A549 (cell line): ENCODE results near the gene GMDS. TPM values are rescaled to one million over a fixed set of nuclear protein-coding genes. Genes with fewer than 3 reads are reported as not detected.

ENCODE experiments used
- ATAC-seq, 2 experiments: fragments of 200-7000 bp in 1 of 2; fragments of >200 bp in 1 of 2; cut with Nextera tagmentation in 1 of 2; cut with Tn5 transposase in 1 of 2; 3 replicates each; pipeline versions ENCODE4 v1.8.0 to v1.9.1; 2018 to 2020; ENCODE audit warnings: mild to moderate bottlenecking in 1 of 2, moderate library complexity in 1 of 2
- CTCF ChIA-PET: fragments of 300-600 bp; sonication (Branson Sonifier 250); formaldehyde crosslinking; extraction: SDS; loops from one replicate; lab custom pipeline; 2021; ENCODE audit warnings: antibody characterized with exemption, inconsistent platforms; lab: Yijun Ruan, JAX
- POLR2A ChIA-PET: fragments of 350-600 bp; formaldehyde crosslinking; extraction: SDS; loops from one replicate; lab custom pipeline; 2021; ENCODE audit warnings: antibody characterized with exemption, inconsistent platforms; lab: Yijun Ruan, JAX
- DNase-seq, 2 experiments: peaks; one replicate each; pipeline versions ENCODE4 v3.0.0 to v3.0.0-alpha.2; 2011 to 2016; ENCODE audit warnings: low read depth in 1 of 2, low spot score in 1 of 2
- FAIRE-seq: peaks from 2 replicates; lab custom pipeline; 2011; peaks lifted over from hg19 to GRCh38; lab: Jason Lieb, UNC
- H3K27ac ChIP-seq, 2 experiments: fragments of >200 bp; sonication (Bioruptor Twin); formaldehyde crosslinking; 3 replicates each; pipeline ENCODE4 v1.5.1; 2016 to 2017
- H3K4me1 ChIP-seq: fragments of >200 bp; sonication (Bioruptor Twin); formaldehyde crosslinking; 3 replicates; pipeline ENCODE4 v1.6.1; 2016
- H3K4me2 ChIP-seq: fragments of >200 bp; sonication (Bioruptor Twin); formaldehyde crosslinking; 3 replicates; pipeline ENCODE4 v1.6.1; 2016
- H3K4me3 ChIP-seq: fragments of >200 bp; sonication (Bioruptor Twin); formaldehyde crosslinking; 3 replicates; pipeline ENCODE4 v1.5.1; 2016
- H3K9me3 ChIP-seq: fragments of >200 bp; sonication (Bioruptor Twin); formaldehyde crosslinking; 3 replicates; pipeline ENCODE4 v1.6.1; 2016
- BHLHE40 ChIP-seq: IDR thresholded peaks from 2 replicates; pipeline ENCODE4 v1.6.1; 2012; ENCODE audit warnings: low read depth, low read length, inconsistent platforms
- CBX8 ChIP-seq: fragments of 200-600 bp; sonication (generic); IDR thresholded peaks from 2 replicates; pipeline ENCODE4 v1.6.1; 2016
- CEBPB ChIP-seq, 2 experiments: fragments of >200 bp in 1 of 2; sonication (Bioruptor Twin) in 1 of 2; formaldehyde crosslinking in 1 of 2; IDR thresholded peaks; 2 replicates each; pipeline ENCODE4 v1.6.1; 2012 to 2016
- CTCF ChIP-seq: fragments of >200 bp; sonication (Bioruptor Twin); formaldehyde crosslinking; IDR thresholded peaks from 3 replicates; pipeline ENCODE4 v1.5.1; 2016
- EHF ChIP-seq: fragments of 250-450 bp; sonication (Bioruptor Pico); IDR thresholded peaks from 2 replicates; pipeline ENCODE4 v1.5.0; 2020; ENCODE audit warnings: mild to moderate bottlenecking
- EHMT2 ChIP-seq: fragments of 200-600 bp; sonication (generic); IDR thresholded peaks from 2 replicates; pipeline ENCODE4 v1.6.1; 2016; ENCODE audit warnings: antibody characterized with exemption, low read depth, mild to moderate bottlenecking, moderate library complexity
- ESRRA ChIP-seq: fragments of 150-350 bp; IDR thresholded peaks from 2 replicates; pipeline ENCODE4 v1.6.1; 2014; ENCODE audit warnings: mild to moderate bottlenecking, low read length, borderline replicate concordance
- HDAC2 ChIP-seq: fragments of 200-600 bp; sonication (generic); IDR thresholded peaks from 2 replicates; pipeline ENCODE4 v1.6.1; 2016
- HEYL ChIP-seq: fragments of 250-450 bp; sonication (Bioruptor Pico); IDR thresholded peaks from 2 replicates; pipeline ENCODE4 v1.8.0; 2021; ENCODE audit warnings: mild to moderate bottlenecking, moderate library complexity
- JUNB ChIP-seq: fragments of >200 bp; sonication (Bioruptor Twin); formaldehyde crosslinking; IDR thresholded peaks from 2 replicates; pipeline ENCODE4 v1.6.1; 2016
- MAX ChIP-seq: IDR thresholded peaks from 2 replicates; pipeline ENCODE4 v1.6.1; 2012
- POLR2A ChIP-seq: IDR thresholded peaks from 2 replicates; pipeline ENCODE4 v1.6.1; 2012; ENCODE audit warnings: mild to moderate bottlenecking, low read length
- RARB ChIP-seq: fragments of 250-450 bp; sonication (Bioruptor Pico); IDR thresholded peaks from 2 replicates; pipeline ENCODE4 v1.8.0; 2021; ENCODE audit warnings: mild to moderate bottlenecking, moderate library complexity
- RCOR1 ChIP-seq: fragments of 150-350 bp; IDR thresholded peaks from 2 replicates; pipeline ENCODE4 v1.6.1; 2014; ENCODE audit warnings: antibody characterized with exemption, low read length, low read depth
- RFX5 ChIP-seq: fragments of 450-650 bp; IDR thresholded peaks from 2 replicates; pipeline ENCODE4 v1.7.1; 2014; ENCODE audit warnings: antibody characterized with exemption, mild to moderate bottlenecking, moderate library complexity
- ZC3H11A ChIP-seq: fragments of 450-650 bp; IDR thresholded peaks from 2 replicates; pipeline ENCODE4 v1.6.1; 2014; ENCODE audit warnings: antibody characterized with exemption, mild to moderate bottlenecking
- WGBS: methylation state at CpG from one replicate; pipeline ENCODE4 v1.1.6; 2017; ENCODE audit errors: missing lambda C conversion rate; 5-methylcytosine and 5-hydroxymethylcytosine counted together
- polyA plus RNA-seq, 4 experiments: library from polyadenylated mRNA; depleted of rRNA in 3 of 4; stranded (reverse); fragments of >200 nt; fragmentation: RNase III in 1 of 4; extraction: RNeasy Plus Mini Kit Qiagen cat#74134 plus additional on column Dnase treatment in 1 of 4; gene quantifications; 2 replicates in 3 of 4; 3 replicates in 1 of 4; pipeline ENCODE4 v1.2.3, GENCODE V29; 2011 to 2017
- TF ChIP-seq, protein P1 (sequence below): fragments of 250-450 bp; sonication (Bioruptor Pico); IDR thresholded peaks from 2 replicates; pipeline ENCODE4 v1.5.0; 2021; ENCODE audit warnings: mild to moderate bottlenecking, moderate library complexity, borderline replicate concordance
- TF ChIP-seq, protein P2 (sequence below): IDR thresholded peaks from 2 replicates; pipeline ENCODE4 v1.6.1; 2012; ENCODE audit warnings: low read depth, borderline replicate concordance

GMDS gene
- polyA plus RNA-seq, 2 of the 4 experiments (the other 2 are of a cell fraction): 9.9 to 12.4 TPM

- no peak for TF ChIP-seq RCOR1
- TF ChIP-seq, protein P1, sequence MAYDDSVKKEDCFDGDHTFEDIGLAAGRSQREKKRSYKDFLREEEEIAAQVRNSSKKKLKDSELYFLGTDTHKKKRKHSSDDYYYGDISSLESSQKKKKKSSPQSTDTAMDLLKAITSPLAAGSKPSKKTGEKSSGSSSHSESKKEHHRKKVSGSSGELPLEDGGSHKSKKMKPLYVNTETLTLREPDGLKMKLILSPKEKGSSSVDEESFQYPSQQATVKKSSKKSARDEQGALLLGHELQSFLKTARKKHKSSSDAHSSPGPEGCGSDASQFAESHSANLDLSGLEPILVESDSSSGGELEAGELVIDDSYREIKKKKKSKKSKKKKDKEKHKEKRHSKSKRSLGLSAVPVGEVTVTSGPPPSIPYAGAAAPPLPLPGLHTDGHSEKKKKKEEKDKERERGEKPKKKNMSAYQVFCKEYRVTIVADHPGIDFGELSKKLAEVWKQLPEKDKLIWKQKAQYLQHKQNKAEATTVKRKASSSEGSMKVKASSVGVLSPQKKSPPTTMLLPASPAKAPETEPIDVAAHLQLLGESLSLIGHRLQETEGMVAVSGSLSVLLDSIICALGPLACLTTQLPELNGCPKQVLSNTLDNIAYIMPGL (CRISPR knock-in tag): no peak
- TF ChIP-seq ZC3H11A: no peak
- no peak for TF ChIP-seq HDAC2
- TF ChIP-seq BHLHE40: no peak
- TF ChIP-seq ESRRA: no peak
- no peak for TF ChIP-seq CTCF
- TF ChIP-seq POLR2A: no peak
- TF ChIP-seq JUNB: no peak
- ATAC-seq (no peak), FAIRE-seq (no peak), DNase-seq (no peak)
- Histone ChIP-seq H3K4me3 (no peak overlapping the region), H3K9me3 (no peaks in the 10 kb centered on the region), H3K27ac (no peak overlapping the region), H3K4me1 (no peaks in the 10 kb centered on the region), H3K4me2 (no peak overlapping the region)
- CTCF ChIA-PET: no interaction called here
- POLR2A ChIA-PET: no interaction called here
- 89% methylated on average over 8 of the region's 8 CpGs for WGBS
Measured at GRCh38 chr6:2038092-2038491, 207.3 kb downstream of the GMDS start.

DNA sequence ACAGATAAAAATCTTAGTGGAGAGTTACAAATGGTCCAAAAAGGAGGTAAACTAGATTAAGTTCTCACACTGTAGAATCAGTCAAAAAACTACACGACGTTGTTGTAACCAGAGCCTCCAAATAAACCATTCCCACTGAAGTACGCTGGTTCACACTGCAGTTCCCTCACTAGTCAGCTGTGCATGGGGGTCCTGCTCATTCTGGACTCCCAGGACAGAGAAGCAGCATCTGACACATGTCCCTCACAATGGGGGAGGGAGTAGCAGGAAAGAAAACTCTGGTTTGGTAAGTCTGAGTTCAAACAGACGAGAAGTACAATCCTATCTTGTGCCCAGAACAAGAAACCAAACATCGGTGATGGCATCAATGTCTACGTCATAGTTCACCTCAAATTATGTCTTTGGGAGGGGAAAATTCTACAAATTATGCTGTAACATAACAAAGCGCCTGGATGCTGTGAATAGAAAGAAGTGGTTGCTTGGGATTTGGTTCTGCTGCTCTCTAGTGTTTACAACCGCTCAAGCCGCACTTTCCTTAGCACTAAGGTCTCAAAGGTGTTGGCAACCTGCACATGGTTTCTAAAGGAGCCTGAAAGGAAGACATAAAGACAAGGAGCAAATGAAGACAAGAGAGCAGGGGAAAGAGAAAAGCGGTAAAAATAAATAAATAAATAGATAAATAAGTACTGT lies 208.0 kb downstream of the GMDS start:
- FAIRE-seq: no peak
- TF ChIP-seq, protein P2, sequence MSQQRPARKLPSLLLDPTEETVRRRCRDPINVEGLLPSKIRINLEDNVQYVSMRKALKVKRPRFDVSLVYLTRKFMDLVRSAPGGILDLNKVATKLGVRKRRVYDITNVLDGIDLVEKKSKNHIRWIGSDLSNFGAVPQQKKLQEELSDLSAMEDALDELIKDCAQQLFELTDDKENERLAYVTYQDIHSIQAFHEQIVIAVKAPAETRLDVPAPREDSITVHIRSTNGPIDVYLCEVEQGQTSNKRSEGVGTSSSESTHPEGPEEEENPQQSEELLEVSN: no peak
- TF ChIP-seq MAX (no peak), CEBPB (IDR thresholded peaks at IDR 0.05) (no peak), EHF (CRISPR knock-in tag) (no peak), ESRRA (no peak), ZC3H11A (no peak), HEYL (CRISPR knock-in tag) (no peak), RARB (CRISPR knock-in tag) (no peak), RFX5 (no peak), CBX8 (no peak)
- TF ChIP-seq, all 56 proteins: peak for 0
- no peaks in the 10 kb centered on the region for H3K4me1 ChIP-seq
- ChIA-PET POLR2A (no interaction called here), CTCF (interaction anchor here (1.3 kb wide), 1 partner anchor 427 kb away, joined by 3 read pairs; no protein-coding TSS in a partner anchor)
- peak in 1 of 2 experiments; percentile 1 for DNase-seq
- no peak overlapping the region for H3K4me2 ChIP-seq
- no peaks in the 10 kb centered on the region for H3K9me3 ChIP-seq
- ATAC-seq: no peak
- WGBS: 92% methylated on average over 9 of the region's 10 CpGs
- no peak overlapping the region for H3K27ac ChIP-seq
- no peak overlapping the region for H3K4me3 ChIP-seq

DNA sequence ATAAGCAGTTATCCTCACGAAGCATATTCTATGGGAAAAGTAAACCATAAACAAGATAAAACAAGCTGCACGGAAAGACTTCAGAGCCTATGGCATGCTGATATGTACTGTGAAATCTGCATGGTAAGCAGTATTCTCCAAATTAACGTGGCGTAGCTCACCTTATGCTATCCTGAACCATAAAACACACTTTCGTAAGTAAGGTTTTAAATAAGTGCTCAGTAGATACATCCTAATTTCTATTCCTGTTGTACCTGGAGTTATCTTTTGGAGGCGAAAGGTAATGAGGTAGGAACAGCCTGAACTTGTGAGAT lies 208.7 kb downstream of the GMDS start:
- 75% methylated on average over 6 of the region's 6 CpGs for WGBS
- ChIA-PET CTCF (interaction anchor here (1.3 kb wide), 1 partner anchor 426 kb away, joined by 3 read pairs; no protein-coding TSS in a partner anchor), POLR2A (no interaction called here)
- no peak overlapping the region for H3K4me2 ChIP-seq
- H3K9me3 ChIP-seq: no peaks in the 10 kb centered on the region
- FAIRE-seq: no peak
- no peak for DNase-seq
- H3K27ac ChIP-seq: no peak overlapping the region
- TF ChIP-seq CEBPB (IDR thresholded peaks at IDR 0.05) (no peak), EHMT2 (no peak)
- no peaks in the 10 kb centered on the region for H3K4me1 ChIP-seq
- no peak overlapping the region for H3K4me3 ChIP-seq
- ATAC-seq: no peak
